GM21515 (cell line): ENCODE results near the gene NUP214.
"Not testable (repeated sequence)": the region's sequence is repeated elsewhere in the genome, so short reads cannot be mapped to it uniquely, and the experiment has no call there.

ENCODE experiments used
- ATAC-seq: cut with Tn5 transposase; IDR thresholded peaks from one replicate; pipeline ENCODE4 v1.9.1; 2021; ENCODE audit not compliant: unreplicated experiment

NUP214 gene

GRCh38 chr9:131116281-131117120 lies 8.9 kb upstream of the NUP214 start:
- ATAC-seq: no peak

- ATAC-seq: no peak
These were observed 8.1 kb upstream of the NUP214 start for GRCh38 chr9:131117121-131117761.

GRCh38 chr9:131117762-131118145 lies 7.6 kb upstream of the NUP214 start:
- ATAC-seq: no peak

GRCh38 chr9:131119600-131119999 lies 5.8 kb upstream of the NUP214 start:
- no peak for ATAC-seq

- no peak for ATAC-seq
These were observed 4.7 kb upstream of the NUP214 start for GRCh38 chr9:131120620-131121228.

DNA sequence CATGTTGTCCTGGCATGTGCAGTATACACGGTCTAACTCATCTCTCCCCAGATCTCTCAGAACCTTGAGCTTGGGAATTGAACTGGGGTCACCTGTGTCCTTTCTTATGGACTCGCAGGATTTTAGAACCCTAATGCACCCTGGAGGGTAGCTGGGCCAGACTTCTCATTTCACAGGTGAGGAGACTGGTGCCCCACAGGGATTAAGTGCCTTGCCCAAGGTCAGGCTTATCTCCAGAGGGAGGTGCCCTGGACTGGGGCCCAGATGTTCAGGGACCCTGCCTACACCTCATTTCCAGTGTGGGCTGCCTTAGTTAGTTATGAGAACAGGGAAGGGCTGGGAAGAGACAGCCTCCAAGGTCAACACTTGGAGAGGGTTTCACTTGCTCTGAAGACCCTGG lies 4.0 kb upstream of the NUP214 start:
- no peak for ATAC-seq

GRCh38 chr9:131122158-131122557 lies 3.2 kb upstream of the NUP214 start:
- ATAC-seq: no peak

DNA sequence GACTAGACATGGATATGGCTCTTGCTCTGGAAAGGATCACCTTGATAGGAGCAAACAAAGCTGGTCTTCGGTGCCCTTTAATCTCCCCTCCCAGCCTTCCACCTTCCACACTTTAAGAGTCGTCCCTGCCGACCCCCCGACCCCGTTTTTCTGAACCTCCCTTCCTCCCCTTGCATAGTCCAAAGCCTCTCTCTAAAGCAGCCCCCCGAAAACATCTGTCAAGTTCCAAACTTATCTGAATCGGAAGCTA lies 423 bp upstream of the NUP214 start:
- no peak for ATAC-seq

DNA sequence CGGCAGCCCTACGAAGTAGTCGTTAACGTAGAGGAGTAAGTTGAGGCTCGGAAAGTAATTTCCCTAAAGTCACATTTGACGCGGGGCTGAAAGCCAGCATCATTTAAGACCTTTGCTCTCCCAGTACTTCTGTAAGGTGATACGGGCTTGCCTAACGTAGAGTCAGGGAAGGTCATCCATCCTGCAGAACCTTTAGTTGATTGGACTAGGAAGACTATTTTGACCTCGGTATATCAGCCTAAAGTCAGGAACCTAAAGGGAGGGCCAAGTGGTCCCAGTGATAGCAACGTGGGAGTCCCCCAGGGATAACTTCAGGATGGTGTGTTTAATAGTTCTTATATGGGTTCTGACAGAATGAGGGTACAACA lies 657 bp downstream of the NUP214 start:
- ATAC-seq: no peak

DNA sequence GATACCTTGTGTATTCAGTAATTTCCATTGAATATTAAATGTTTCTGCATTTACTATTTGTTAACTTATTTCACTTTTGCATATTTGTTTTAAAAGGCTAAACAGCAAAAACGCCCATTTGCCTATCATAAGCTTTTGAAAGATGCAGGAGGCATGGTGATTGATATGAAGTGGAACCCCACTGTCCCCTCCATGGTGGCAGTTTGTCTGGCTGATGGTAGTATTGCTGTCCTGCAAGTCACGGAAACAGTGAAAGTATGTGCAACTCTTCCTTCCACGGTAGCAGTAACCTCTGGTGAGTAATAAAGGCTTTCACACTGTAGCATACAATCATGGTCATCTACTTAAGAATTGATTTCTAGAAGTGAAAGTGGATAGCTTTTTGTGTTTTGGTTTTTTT lies 3.8 kb downstream of the NUP214 start:
- ATAC-seq: no peak

DNA sequence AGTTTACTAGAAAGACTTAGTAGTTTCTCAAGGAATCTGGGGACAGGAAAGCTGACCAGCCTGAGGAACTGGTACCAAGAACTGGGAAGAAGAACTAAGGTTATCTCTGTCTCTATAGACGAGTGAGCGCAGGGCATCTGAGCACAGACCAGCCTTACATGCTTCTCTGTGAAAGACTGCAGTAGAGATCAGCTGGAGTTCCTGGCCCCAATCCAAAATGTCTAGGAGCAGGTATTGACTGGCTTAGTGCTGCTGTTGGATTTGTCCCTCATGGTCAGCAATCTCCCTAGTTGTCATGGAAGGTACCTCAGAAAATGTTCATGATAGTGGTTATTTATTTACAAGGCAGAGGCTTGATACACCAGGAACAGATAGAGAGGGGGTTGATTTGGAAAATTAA lies 13.3 kb downstream of the NUP214 start:
- no peak for ATAC-seq

GRCh38 chr9:131140112-131140511 lies 14.7 kb downstream of the NUP214 start:
- no peak for ATAC-seq

- no peak for ATAC-seq
These were observed 15.2 kb downstream of the NUP214 start for GRCh38 chr9:131140550-131140949.

DNA sequence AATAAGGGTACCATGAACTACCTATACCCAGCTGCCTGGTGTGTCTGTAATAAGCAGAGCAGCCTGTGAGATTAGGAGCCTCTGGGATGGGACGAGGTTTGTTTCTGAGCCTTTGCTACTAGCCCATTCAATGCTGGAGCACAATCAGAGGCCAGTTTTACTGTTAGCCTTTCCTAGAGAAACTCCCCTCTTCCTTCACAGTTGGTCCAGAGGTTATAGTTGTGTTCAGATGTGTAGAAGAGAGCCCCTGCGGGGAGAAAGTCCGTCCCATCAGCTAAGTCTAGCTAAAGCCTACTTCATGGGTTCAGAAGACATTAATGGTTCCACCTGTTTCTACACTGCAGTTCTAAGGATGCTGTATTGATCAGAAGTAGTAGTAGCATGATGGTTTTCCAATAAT lies 16.8 kb downstream of the NUP214 start:
- no peak for ATAC-seq

GRCh38 chr9:131144201-131144600 lies 18.8 kb downstream of the NUP214 start:
- ATAC-seq: no peak

GRCh38 chr9:131145245-131145644 lies 19.9 kb downstream of the NUP214 start:
- no peak for ATAC-seq

DNA sequence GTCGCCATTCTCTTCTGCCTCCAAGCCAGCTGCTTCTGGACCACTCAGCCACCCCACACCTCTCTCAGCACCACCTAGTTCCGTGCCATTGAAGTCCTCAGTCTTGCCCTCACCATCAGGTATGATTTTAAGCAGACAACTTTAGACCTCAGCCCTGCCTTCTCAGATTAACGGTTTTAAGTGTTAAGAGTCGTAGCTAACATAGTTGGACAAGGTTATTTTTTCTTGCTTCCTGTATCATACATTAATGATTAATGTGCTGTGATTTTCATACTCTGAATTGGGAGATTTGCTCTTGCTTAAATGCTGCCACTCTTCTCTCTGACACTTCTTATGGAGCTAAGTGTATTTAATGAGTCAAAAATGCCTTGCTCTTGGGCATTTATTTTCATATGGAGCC lies 20.8 kb downstream of the NUP214 start:
- ATAC-seq: no peak

DNA sequence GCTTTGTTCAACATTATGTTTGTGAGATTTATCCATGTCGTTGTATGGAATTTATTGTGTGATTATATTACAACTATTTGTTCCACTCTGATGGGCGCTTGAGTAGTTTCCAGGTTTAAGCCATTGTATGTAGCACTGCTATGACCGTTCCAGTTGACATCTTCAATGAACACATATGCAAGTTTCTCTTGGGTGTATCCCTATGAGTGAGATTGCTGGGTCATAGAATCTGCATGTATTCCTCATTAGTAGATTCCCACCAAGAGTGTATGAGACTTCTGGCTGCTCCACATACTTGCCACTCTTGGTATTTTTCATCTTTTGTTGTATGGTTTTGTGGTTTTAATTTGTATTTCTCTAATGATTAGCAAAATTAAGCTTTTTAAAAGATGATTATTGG lies 22.9 kb downstream of the NUP214 start:
- ATAC-seq: no peak

GRCh38 chr9:131148966-131149687 lies 23.7 kb downstream of the NUP214 start:
- no peak for ATAC-seq

- ATAC-seq: no peak
These were observed 24.3 kb downstream of the NUP214 start for GRCh38 chr9:131149688-131150053.

- no peak for ATAC-seq
These were observed 28.2 kb downstream of the NUP214 start for GRCh38 chr9:131153595-131153994.

- ATAC-seq: not testable (repeated sequence)
These were observed 33.3 kb downstream of the NUP214 start for GRCh38 chr9:131158673-131159072.
